Neural cell (in vitro differentiated cells): ENCODE data around the gene SPAG16. TPM values are rescaled to one million over a fixed set of nuclear protein-coding genes. Genes with fewer than 3 reads are reported as not detected.
"Not testable (repeated sequence)": the region's sequence is repeated elsewhere in the genome, so short reads cannot be mapped to it uniquely, and the experiment has no call there.

Experiments used
- H2AFZ ChIP-seq: fragments of 200-600, 300-800 bp; sonication (generic), shearing (Covaris generic); 2 replicates; pipeline ENCODE4 v1.6.0; 2014; ENCODE audit warnings: low read depth, mild to moderate bottlenecking, antibody characterized with exemption, low read length, moderate library complexity
- H3F3A ChIP-seq: fragments of 200-600 bp; shearing (Covaris generic); 2 replicates; pipeline ENCODE4 v1.6.1; 2016; ENCODE audit warnings: mild to moderate bottlenecking, moderate library complexity, mixed read lengths, antibody characterized with exemption, low read length; ENCODE audit not compliant: insufficient read depth, poor library complexity, severe bottlenecking
- H3K27ac ChIP-seq: fragments of 200-600, 300-800 bp; sonication (generic), shearing (Covaris generic); 2 replicates; pipeline ENCODE4 v1.5.1; 2014; ENCODE audit warnings: mild to moderate bottlenecking, low read length, moderate library complexity
- H3K27me3 ChIP-seq: fragments of 300-800, 200-600 bp; sonication (generic), shearing (Covaris generic); 2 replicates; pipeline ENCODE4 v1.6.0; 2014; ENCODE audit warnings: mild to moderate bottlenecking, low read depth, low read length, moderate library complexity; ENCODE audit not compliant: insufficient read depth
- H3K36me3 ChIP-seq: fragments of 300-800, 200-600 bp; sonication (generic), shearing (Covaris generic); 2 replicates; pipeline ENCODE4 v1.5.1; 2014; ENCODE audit warnings: mild to moderate bottlenecking, antibody characterized with exemption, low read length, moderate library complexity; ENCODE audit not compliant: insufficient read depth
- H3K4me2 ChIP-seq: fragments of 300-800, 200-600 bp; sonication (generic), shearing (Covaris generic); 2 replicates; pipeline ENCODE4 v1.6.0; 2014; ENCODE audit warnings: mild to moderate bottlenecking, low read length
- H3K4me3 ChIP-seq: fragments of 300-800, 200-600 bp; sonication (generic), shearing (Covaris generic); 2 replicates; pipeline ENCODE4 v1.5.1; 2014; ENCODE audit warnings: mild to moderate bottlenecking, low read length, moderate library complexity
- H3K79me2 ChIP-seq: fragments of 200-600 bp; shearing (Covaris generic); replicated peaks from 2 replicates; pipeline ENCODE4 v1.6.0; 2014; ENCODE audit warnings: mild to moderate bottlenecking, low read length, moderate library complexity; ENCODE audit not compliant: insufficient read depth
- H3K9ac ChIP-seq: fragments of 300-800, 200-600 bp; sonication (generic), shearing (Covaris generic); 2 replicates; pipeline ENCODE4 v1.6.1; 2016; ENCODE audit warnings: mild to moderate bottlenecking, low read length, mixed read lengths
- H3K9me2 ChIP-seq: fragments of 200-600 bp; shearing (Covaris generic); 2 replicates; pipeline ENCODE4 v1.6.1; 2016; ENCODE audit warnings: mild to moderate bottlenecking, low read length, mixed read lengths; ENCODE audit not compliant: insufficient read depth
- H3K9me3 ChIP-seq: fragments of 200-600, 300-800 bp; sonication (generic), shearing (Covaris generic); 2 replicates; pipeline ENCODE4 v1.6.1; 2016; ENCODE audit warnings: mild to moderate bottlenecking, mixed run types, low read length, moderate library complexity, mixed read lengths
- H4K20me1 ChIP-seq: fragments of 200-600 bp; shearing (Covaris generic); 2 replicates; pipeline ENCODE4 v1.6.1; 2016; ENCODE audit warnings: mild to moderate bottlenecking, mixed run types; ENCODE audit not compliant: insufficient read depth
- EP300 ChIP-seq: fragments of 450-650 bp; conservative IDR thresholded peaks from 2 replicates; pipeline ENCODE4 v1.6.1; 2014; ENCODE audit warnings: antibody characterized with exemption, mild to moderate bottlenecking, moderate library complexity; ENCODE audit not compliant: poor library complexity, severe bottlenecking
- EZH2 ChIP-seq: fragments of 200-600, 300-800 bp; shearing (Covaris generic), sonication (generic); IDR thresholded peaks from 2 replicates; pipeline ENCODE4 v1.6.1; 2014; ENCODE audit warnings: antibody characterized with exemption, low read length, borderline replicate concordance, mild to moderate bottlenecking; ENCODE audit not compliant: insufficient read depth, poor library complexity, severe bottlenecking
- MXI1 ChIP-seq: fragments of 450-650 bp; conservative IDR thresholded peaks from 2 replicates; pipeline ENCODE4 v1.6.1; 2014; ENCODE audit warnings: antibody characterized with exemption, mild to moderate bottlenecking; ENCODE audit not compliant: poor library complexity, severe bottlenecking
- POLR2AphosphoS5 ChIP-seq: IDR thresholded peaks from 2 replicates; pipeline ENCODE4 v1.6.1; 2012
- RAD21 ChIP-seq: fragments of 450-650 bp; conservative IDR thresholded peaks from 2 replicates; pipeline ENCODE4 v1.6.1; 2014; ENCODE audit warnings: antibody characterized with exemption, mild to moderate bottlenecking, moderate library complexity
- SMC3 ChIP-seq: fragments of 450-650 bp; conservative IDR thresholded peaks from 2 replicates; pipeline ENCODE4 v1.6.1; 2014; ENCODE audit warnings: antibody characterized with exemption, mild to moderate bottlenecking, moderate library complexity; ENCODE audit not compliant: poor library complexity
- TAF1 ChIP-seq: IDR thresholded peaks from 2 replicates; pipeline ENCODE4 v1.6.1; 2012; ENCODE audit warnings: low read depth
- polyA plus RNA-seq: library from polyadenylated mRNA; depleted of rRNA; stranded (reverse); fragments of >200 nt; gene quantifications from 2 replicates; pipeline ENCODE4 v1.2.3, GENCODE V29; 2014
- TF ChIP-seq, protein P1 (sequence below): IDR thresholded peaks from 2 replicates; pipeline ENCODE4 v1.6.1; 2012; ENCODE audit warnings: borderline replicate concordance
- TF ChIP-seq, protein P2 (sequence below): fragments of 450-650 bp; IDR thresholded peaks from 2 replicates; pipeline ENCODE4 v1.5.1; 2014; ENCODE audit warnings: antibody characterized with exemption, mild to moderate bottlenecking, moderate library complexity; ENCODE audit not compliant: poor library complexity, severe bottlenecking

The SPAG16 gene
- polyA plus RNA-seq, 1 donor from 2014 or later: 75.4 TPM

DNA sequence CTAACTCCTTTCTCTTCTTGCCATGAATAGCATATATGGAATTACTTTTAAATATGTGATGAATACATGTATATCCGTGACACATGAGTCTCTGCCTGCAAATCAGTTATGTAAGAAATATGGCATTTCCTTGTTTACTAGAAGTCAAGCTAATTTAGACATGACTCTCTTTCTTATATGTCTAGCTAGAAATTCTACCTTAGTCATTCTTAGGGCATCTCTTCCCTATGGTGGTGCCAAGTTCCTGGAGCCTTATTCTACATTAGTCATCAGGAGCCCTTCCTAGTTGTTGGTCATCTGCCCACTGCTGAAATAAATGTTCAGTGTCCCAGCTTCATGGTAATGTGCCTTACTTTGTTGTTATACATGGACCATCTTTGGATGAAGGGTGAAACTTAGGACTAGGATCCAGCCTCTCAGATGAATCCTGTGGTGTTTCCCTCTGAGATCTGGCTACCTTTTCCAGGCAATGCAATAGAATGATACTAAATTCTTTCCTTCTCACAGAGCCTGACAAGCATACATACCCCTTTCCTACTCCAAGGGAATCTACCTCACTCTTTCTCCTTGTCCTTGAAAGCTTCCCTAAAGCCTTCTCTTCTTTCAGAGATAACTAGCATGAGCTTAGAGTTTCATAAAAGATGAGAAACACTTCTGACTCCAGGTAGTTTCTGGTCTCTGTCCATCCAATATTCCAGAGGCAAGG, 711.3 kb downstream of the SPAG16 start:
- no peak overlapping the region for H3K27ac ChIP-seq
- no peak for TF ChIP-seq SMC3
- no peak for TF ChIP-seq EZH2
- TF ChIP-seq, protein P1, sequence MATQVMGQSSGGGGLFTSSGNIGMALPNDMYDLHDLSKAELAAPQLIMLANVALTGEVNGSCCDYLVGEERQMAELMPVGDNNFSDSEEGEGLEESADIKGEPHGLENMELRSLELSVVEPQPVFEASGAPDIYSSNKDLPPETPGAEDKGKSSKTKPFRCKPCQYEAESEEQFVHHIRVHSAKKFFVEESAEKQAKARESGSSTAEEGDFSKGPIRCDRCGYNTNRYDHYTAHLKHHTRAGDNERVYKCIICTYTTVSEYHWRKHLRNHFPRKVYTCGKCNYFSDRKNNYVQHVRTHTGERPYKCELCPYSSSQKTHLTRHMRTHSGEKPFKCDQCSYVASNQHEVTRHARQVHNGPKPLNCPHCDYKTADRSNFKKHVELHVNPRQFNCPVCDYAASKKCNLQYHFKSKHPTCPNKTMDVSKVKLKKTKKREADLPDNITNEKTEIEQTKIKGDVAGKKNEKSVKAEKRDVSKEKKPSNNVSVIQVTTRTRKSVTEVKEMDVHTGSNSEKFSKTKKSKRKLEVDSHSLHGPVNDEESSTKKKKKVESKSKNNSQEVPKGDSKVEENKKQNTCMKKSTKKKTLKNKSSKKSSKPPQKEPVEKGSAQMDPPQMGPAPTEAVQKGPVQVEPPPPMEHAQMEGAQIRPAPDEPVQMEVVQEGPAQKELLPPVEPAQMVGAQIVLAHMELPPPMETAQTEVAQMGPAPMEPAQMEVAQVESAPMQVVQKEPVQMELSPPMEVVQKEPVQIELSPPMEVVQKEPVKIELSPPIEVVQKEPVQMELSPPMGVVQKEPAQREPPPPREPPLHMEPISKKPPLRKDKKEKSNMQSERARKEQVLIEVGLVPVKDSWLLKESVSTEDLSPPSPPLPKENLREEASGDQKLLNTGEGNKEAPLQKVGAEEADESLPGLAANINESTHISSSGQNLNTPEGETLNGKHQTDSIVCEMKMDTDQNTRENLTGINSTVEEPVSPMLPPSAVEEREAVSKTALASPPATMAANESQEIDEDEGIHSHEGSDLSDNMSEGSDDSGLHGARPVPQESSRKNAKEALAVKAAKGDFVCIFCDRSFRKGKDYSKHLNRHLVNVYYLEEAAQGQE: no peak
- TF ChIP-seq POLR2AphosphoS5: no peak
- TF ChIP-seq, protein P2, sequence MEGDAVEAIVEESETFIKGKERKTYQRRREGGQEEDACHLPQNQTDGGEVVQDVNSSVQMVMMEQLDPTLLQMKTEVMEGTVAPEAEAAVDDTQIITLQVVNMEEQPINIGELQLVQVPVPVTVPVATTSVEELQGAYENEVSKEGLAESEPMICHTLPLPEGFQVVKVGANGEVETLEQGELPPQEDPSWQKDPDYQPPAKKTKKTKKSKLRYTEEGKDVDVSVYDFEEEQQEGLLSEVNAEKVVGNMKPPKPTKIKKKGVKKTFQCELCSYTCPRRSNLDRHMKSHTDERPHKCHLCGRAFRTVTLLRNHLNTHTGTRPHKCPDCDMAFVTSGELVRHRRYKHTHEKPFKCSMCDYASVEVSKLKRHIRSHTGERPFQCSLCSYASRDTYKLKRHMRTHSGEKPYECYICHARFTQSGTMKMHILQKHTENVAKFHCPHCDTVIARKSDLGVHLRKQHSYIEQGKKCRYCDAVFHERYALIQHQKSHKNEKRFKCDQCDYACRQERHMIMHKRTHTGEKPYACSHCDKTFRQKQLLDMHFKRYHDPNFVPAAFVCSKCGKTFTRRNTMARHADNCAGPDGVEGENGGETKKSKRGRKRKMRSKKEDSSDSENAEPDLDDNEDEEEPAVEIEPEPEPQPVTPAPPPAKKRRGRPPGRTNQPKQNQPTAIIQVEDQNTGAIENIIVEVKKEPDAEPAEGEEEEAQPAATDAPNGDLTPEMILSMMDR: no peak
- no peak for TF ChIP-seq MXI1
- no peak for TF ChIP-seq TAF1
- no peak for TF ChIP-seq EP300
- TF ChIP-seq RAD21: no peak
- no peaks in the 10 kb centered on the region for H3K9me3 ChIP-seq
- H3F3A ChIP-seq: no peaks in the 10 kb centered on the region
- H3K9me2 ChIP-seq: no peaks in the 10 kb centered on the region
- no peak overlapping the region for H2AFZ ChIP-seq
- no peak overlapping the region for H3K4me3 ChIP-seq
- no peak overlapping the region for H3K9ac ChIP-seq
- H4K20me1 ChIP-seq: no peaks in the 10 kb centered on the region
- H3K36me3 ChIP-seq: no peaks in the 10 kb centered on the region
- no peak overlapping the region for H3K4me2 ChIP-seq
- H3K27me3 ChIP-seq: no peaks in the 10 kb centered on the region
- no peaks in the 10 kb centered on the region for H3K79me2 ChIP-seq

GRCh38 chr2:213998976-213999375, 714.7 kb downstream of the SPAG16 start:
- not testable (repeated sequence) for H3K79me2 ChIP-seq, H3K27me3 ChIP-seq, H3K9me2 ChIP-seq, H3K9me3 ChIP-seq, H4K20me1 ChIP-seq, H3K9ac ChIP-seq, H3K4me2 ChIP-seq, H3K27ac ChIP-seq, H3K36me3 ChIP-seq, H3F3A ChIP-seq, H2AFZ ChIP-seq, H3K4me3 ChIP-seq

DNA sequence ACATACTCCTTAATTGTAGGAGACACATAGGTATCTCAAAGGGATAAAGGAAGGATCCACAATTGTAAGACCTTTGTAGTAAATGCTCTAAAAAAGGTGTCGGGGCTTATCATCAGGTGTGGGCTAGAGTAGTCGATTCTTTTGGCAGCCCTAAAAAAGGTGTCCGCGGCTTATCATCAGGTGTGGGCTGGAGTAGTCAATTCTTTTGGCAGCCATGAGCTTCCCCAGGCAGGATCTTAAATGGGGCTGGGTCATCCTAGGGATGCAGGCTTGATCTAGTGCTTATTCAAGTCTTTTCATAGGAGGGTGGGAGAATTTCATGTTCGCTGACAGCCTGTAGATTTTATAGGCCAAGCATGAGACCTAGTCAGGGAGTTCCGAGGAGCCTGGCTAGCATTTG, 720.2 kb downstream of the SPAG16 start:
- H3K9me3 ChIP-seq: no peaks in the 10 kb centered on the region
- no peaks in the 10 kb centered on the region for H3K36me3 ChIP-seq
- no peak overlapping the region for H3K4me3 ChIP-seq
- TF ChIP-seq SMC3: no peak
- no peak for TF ChIP-seq RAD21
- no peak overlapping the region for H3K27ac ChIP-seq
- no peaks in the 10 kb centered on the region for H4K20me1 ChIP-seq
- no peak overlapping the region for H3K4me2 ChIP-seq
- H3K79me2 ChIP-seq: no peaks in the 10 kb centered on the region
- no peaks in the 10 kb centered on the region for H3K27me3 ChIP-seq
- H2AFZ ChIP-seq: no peak overlapping the region
- H3F3A ChIP-seq: no peaks in the 10 kb centered on the region
- no peaks in the 10 kb centered on the region for H3K9me2 ChIP-seq
- no peak overlapping the region for H3K9ac ChIP-seq
